Hepatocyte (in vitro differentiated cells): Measurements from ENCODE around the gene BCKDK.

Experiments used
- EZH2 ChIP-seq: fragments of 200-600 bp; sonication (generic); IDR thresholded peaks from 2 replicates; pipeline ENCODE4 v1.6.1; 2016; ENCODE audit warnings: antibody characterized with exemption, mild to moderate bottlenecking, borderline replicate concordance
- EZH2phosphoT487 ChIP-seq: fragments of 200-600 bp; sonication (generic); IDR thresholded peaks from one replicate; pipeline ENCODE4 v1.6.1; 2018; ENCODE audit warnings: antibody characterized with exemption, mild to moderate bottlenecking, low read depth, moderate library complexity; ENCODE audit not compliant: unreplicated experiment, severe bottlenecking
- TF ChIP-seq, protein P1 (sequence below): fragments of 200-600 bp; sonication (generic); IDR thresholded peaks from 2 replicates; pipeline ENCODE4 v1.5.1; 2016; ENCODE audit warnings: antibody characterized with exemption, mild to moderate bottlenecking; ENCODE audit not compliant: poor library complexity

DNA sequence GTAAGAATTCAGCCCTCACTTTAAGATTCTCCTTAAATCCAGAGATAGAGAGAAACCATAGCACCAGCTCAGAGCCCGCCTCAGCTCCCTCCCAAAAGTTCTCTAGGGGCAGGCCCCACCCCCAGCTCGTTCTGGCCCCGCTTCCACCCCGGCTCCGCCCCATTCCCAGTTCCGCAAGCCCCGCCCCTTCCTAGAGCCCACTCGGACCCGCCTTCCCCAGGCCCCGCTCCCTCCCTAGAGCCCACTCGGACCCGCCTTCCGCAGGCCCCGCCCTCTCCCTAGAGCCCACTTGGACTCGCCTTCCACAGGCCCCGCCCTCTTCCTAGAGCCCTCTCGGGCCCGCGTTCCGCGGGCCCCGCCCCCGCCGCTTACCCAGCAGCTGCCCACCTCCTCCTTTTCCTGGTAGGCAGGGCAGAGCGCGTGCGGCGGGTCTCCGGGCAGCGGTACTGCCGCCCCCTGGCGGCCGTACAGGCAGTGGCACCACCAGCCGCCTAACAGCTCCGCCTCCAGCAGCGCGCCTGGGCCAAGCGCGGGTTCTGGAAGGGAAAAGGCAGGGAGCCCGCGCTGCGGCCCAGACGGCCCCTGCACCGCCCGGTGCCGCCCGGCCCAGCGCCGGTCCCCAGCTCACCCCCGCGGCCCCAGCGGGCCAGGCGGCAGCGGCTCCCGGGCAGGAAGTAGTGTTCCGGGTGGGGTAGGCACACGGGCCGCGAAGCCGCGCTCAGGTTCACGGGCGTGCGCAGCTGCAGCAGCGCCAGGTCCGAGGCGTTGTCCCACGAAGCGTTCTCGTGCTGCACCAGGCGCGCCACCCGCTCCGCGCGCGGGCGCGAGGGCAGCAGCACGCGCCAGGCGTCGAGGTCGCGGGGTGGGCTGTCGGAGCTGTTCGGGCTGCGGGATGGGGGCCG lies 34.2 kb downstream of the BCKDK start:
- TF ChIP-seq EZH2: no peak
- TF ChIP-seq, protein P1, sequence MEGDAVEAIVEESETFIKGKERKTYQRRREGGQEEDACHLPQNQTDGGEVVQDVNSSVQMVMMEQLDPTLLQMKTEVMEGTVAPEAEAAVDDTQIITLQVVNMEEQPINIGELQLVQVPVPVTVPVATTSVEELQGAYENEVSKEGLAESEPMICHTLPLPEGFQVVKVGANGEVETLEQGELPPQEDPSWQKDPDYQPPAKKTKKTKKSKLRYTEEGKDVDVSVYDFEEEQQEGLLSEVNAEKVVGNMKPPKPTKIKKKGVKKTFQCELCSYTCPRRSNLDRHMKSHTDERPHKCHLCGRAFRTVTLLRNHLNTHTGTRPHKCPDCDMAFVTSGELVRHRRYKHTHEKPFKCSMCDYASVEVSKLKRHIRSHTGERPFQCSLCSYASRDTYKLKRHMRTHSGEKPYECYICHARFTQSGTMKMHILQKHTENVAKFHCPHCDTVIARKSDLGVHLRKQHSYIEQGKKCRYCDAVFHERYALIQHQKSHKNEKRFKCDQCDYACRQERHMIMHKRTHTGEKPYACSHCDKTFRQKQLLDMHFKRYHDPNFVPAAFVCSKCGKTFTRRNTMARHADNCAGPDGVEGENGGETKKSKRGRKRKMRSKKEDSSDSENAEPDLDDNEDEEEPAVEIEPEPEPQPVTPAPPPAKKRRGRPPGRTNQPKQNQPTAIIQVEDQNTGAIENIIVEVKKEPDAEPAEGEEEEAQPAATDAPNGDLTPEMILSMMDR: peak; percentile 96
- no peak for TF ChIP-seq EZH2phosphoT487
